Kidney capillary endothelial cell (primary cell): ENCODE results near the gene TCOF1.

Experiments used
- DNase-seq: peaks from one replicate; pipeline ENCODE4 v3.0.0-alpha.2; 2018; ENCODE audit warnings: low spot score

Gene TCOF1

DNA sequence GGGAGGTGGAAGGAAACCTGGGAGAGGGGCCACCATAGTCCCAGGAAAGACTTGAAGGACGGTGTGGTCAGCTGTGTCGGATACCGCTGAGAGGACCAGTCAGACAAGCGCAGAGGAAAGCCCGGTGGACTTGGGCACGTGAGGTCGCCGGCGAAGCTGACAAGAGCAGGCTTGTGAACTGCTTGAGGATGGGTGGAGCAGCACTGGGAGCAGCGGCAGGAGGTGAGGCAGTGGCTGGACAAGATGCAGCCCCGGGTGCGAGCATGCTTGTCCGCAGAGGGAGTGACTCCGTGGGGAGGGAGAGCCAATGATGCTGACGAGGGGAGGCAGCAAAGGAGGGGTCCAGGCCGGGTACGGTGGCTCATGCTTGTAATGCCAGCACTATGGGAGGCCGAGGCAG lies 73.6 kb downstream of the TCOF1 start:
- no peak for DNase-seq

DNA sequence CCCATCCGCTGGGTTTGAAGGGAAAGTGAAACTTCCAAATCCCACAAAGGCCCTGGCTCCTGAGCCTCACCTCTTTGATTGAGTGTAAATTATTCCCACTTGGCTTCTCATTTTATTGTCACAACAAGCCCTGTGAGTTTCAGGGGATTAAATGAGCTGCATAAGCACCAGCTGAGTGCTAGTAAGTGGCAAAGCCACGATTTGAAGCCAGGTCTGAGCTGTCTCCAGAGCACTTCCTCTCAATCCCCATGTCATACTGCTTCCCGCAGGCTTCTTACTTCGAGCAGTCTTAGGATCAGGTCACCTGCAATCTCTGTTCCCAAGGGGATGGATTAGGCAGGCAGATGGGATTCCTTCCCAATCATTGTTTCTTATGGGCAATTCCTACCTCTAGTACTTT lies 74.1 kb downstream of the TCOF1 start:
- no peak for DNase-seq

DNA sequence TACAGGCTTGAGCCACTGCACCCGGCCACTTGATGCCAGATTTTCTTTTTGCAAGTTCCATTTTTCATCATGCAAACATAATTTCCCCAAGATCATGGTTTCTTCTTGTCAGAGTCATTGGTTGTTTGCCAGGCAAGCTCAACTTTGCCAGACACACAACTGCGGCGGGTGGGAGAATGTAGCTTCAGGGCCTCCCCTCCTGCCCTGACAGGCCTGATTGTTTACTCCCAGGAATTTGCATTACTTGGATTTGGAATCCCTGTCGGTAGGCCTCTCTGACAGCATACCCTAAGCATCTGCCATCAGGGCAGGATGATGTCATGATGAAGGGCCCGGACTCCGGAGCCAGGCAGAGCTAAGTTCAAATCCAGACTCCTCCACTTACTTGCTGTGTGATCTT lies 77.0 kb downstream of the TCOF1 start:
- no peak for DNase-seq

DNA sequence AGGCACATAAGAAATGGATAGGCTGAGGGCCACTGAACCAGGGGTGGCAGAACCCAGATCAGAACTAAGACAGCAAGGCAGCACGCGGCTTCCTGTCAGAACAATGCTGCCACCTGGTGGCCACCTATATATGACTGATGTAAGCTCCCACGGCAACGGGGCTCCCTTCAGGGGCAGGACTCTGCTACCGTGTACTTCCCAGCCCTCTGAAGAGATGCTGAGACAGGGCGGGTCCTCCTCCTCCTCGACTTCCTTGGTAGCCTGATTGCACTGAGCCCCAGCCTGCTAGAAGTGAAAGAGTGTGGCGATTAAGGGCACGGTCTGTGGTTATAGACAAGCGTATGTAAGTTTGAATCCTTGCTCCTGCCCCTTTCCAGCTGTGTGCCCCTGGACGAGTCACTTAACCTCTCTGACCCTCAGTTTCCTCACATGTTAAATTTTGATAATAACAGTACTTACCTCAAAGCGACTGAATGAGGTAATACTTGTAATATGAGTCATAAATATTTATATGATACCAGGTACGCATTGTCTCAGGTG lies 78.7 kb downstream of the TCOF1 start:
- peak; percentile 84 for DNase-seq

DNA sequence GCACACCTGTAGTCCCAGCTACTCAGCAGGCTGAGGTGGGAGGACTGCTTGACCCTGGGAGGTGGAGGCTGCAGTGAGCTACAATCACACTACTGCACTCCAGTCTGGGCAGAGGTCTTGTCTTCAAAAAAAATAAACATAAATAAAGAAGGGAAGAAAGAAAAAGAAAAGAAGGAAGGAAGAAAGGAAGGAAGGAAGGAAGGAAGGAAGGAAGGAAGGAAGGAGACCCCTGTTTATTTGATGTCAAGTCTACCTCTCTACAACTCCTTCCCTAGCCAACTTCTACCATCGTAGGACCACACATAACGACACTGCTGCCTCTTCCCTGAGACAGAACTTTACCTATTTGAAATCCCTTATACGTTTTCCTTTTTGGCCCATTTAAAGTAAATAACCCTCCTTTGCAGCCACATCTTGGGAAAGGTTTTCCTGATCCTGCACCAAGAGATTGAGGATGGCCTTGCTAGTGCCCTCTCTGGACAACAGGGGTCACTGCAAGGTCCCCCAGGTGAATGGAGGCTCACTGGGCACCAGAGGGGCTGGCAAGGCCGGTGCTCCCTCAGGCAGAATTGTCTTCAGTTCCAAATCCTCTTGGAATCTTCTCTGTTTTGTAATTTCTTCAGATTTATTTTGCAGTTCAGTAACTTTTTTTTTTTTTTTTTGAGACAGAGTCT lies 81.5 kb downstream of the TCOF1 start:
- no peak for DNase-seq

GRCh38 chr5:150440948-150441812 lies 83.7 kb downstream of the TCOF1 start:
- DNase-seq, result no peak

DNA sequence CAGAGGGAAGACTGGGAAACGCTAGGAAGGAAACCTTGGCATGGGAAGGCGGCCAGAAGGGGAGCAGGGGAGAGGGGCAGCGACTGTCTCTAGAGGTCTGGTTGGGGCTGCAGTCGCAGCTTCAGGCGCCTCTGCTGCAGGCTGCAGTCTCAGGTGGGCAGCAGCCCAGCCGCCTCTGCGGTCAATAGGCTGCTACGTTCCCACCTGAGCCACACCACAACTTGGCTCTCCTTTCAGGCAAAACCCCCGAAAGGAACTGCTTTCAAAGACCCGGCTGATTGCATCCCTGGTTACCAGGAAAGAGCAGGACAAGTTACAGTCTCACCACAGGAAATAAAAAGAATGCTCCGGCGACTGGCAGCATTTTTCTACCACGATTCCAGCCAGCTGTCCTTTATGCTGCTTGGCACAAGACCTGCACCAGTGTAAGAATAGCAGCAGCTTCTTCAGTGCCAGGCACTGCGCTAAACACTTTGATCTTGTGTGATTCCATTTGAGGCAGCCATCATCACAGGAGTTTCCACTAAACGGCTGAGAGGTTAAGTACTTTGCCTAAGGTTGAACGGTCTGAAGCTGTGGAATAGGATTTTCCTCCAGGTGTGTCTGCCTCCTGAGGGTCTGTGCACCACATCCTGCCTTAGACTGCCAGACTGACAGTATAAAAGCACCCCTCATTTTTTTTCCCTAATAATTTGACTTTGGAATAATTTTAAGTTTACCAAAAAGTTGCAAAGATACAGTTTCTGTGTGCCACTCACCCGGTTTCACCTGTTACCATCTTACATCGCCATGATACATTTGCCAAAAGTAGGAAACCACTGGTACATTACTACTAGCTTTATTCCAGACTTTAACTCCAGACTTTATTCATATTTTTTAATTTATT lies 84.6 kb downstream of the TCOF1 start:
- DNase-seq, result no peak

- no peak for DNase-seq
Measured at GRCh38 chr5:150442699-150443080, 85.2 kb downstream of the TCOF1 start.

GRCh38 chr5:150443242-150444075 lies 86.0 kb downstream of the TCOF1 start:
- DNase-seq, result no peak

- DNase-seq, result no peak
Measured at GRCh38 chr5:150444770-150445169, 87.3 kb downstream of the TCOF1 start.

DNA sequence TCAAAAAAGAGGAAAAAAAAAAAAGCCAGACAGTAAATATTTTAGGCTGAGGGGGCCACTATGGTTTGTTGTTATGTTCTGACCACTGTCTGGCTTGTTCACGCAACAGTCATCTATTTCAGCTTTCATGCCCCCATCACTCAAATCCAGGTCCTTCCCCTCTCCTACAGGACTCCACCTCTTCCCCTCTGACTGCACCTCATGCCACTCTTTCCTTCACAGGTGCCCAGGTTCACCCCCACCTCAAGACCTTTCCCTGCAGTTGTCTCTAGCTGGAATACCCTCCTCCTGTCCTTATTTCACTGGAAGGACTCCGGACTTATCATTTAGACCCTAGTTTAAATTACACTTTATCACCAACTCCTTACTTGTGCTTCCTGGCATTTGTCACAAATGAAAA lies 88.6 kb downstream of the TCOF1 start:
- no peak for DNase-seq

- no peak for DNase-seq
Measured at GRCh38 chr5:150446583-150446982, 89.1 kb downstream of the TCOF1 start.

- no peak for DNase-seq
Measured at GRCh38 chr5:150447188-150447587, 89.7 kb downstream of the TCOF1 start.

GRCh38 chr5:150448334-150448733 lies 90.8 kb downstream of the TCOF1 start:
- no peak for DNase-seq

- DNase-seq, result peak; percentile 46
Measured at GRCh38 chr5:150448952-150449516, 91.5 kb downstream of the TCOF1 start.
